ENCODE data around the gene ITFG2.

ITFG2 gene

DNA sequence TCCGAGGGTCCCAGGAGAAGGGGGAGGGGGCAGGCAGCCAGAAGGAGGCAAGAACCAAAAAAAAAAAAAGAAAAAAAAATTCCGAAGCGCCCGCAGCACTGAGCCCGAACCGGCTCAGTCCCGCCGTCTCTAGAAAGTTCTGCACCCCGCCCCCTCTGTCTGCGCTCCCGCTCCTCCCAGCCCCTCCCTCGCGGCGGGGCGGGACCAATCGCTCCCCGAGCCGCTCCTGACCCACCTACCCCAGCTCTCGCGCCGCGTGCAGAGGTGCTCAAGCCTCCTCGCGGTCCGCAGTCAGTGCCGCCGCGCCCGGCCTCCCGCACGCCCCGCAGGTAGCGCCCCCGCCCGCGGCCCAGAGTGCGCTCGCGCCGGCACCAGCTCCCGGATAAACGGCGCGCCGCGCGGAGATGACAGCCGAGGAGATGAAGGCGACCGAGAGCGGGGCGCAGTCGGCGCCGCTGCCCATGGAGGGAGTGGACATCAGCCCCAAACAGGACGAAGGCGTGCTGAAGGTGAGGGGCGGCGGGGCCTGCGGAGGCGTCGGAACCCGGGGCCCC, 17.7 kb upstream of the ITFG2 start, which contains the start of gene FKBP4:
FKBP4 (plus strand) TSS at position 235 of the 554 bp plus-strand sequence; CDS start at position 405, 170 bp downstream.
- peak; percentile 97 for DNase-seq (ENCODE audit: insufficient read length, low spot score)
- peak; percentile 92 for FAIRE-seq

DNA sequence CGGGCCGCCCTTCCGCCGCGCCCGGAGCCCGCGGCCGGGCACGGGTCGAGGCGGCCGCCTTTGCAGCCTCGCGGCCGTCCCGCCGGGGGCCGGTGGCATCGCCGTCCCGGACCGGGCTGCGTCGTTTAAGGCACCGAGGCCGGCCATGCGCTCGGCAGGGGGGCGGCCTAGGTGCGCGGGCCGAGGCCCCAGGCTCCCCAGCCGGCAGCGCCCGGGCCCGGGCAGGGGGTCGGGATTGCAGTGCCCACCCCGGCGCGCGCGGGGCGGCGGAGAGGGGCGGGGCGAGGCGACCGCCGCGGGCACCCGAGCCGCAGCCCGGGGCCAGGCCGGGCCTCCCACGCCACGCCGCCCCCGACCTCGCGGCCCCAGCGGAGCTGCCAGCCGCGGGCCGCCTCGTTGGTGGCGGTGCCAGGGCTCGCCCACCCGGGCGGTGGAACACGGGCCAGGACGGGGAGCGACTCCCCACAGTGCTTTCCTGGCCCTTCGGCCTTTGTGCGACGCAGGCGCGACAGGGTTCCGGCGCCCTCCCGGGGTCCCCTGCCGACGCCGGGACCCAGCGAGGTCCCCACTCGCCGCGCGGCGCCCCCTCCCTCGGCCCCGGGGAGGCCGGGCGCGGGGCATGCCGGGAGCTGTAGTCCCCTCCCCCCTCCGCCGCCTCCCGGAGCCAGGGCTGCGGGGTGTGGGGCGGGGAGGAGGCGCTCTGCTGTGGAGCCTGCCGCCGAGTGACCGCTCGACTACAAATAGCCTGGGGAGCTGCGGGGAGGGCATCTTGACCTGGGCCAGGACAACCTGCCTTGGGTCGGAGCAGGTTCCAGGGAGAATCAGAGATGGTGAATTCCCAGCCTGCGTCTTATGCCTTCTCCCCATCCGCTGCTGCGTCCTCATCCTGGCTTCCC, 16.9 kb upstream of the ITFG2 start:
- FAIRE-seq, result peak; percentile 66
- peak; percentile 97 for DNase-seq (ENCODE audit: insufficient read length, low spot score)

DNA sequence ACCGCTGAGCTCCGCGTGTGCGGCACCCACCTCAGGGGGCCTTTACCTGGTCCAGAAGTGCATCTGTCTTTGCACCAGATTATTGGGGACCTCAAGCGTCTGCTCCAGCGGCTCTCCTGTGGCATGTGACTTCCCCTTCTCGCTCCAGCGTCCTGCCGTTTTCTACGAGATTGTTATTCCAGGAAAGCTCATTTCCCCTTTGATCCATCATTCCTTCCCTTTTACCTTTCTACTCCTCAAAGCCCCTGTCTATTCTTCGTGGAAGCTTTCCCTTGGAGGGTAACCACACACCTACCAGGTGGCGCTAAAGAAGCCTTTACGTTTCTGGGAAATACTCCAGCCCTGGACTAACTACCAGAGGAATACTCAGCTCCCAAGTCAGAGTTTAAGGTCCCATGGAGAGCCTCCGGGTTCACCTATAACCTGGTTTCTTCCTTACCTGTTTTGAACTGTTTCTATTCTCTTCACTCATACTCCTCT, 16.2 kb upstream of the ITFG2 start:
- FAIRE-seq, result no peak
- DNase-seq (ENCODE audit: insufficient read length, low spot score), result no peak

DNA sequence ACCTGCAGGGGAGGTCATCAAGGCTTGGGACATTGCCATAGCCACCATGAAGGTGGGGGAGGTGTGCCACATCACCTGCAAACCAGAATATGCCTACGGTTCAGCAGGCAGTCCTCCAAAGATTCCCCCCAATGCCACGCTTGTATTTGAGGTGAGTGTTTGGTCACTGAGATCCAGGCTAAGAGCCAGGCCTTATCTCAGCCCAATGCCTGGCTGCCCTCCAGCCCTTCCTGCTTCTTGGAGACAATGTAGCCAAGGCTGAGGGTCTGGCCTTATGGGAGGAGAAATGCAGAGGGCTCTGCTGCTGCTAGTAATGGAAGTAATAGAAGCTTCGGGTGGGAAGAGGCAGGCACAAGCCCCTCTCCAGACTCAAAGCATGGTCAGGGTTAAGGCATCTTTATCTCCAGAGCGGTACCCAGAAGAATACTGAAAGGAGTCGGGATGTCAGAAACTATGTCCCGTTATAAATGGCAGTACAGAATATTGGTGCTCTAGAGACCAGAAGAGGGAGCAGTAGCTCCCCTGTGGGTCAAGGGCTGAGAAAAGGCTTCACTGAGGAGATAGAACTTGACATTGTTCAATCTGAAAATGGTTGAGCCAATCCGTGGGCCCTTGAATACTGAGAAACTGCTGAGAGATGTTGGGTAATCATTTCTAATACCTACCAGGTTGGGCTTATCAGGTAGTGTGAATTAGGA, 14.6 kb upstream of the ITFG2 start:
- no peak for FAIRE-seq

DNA sequence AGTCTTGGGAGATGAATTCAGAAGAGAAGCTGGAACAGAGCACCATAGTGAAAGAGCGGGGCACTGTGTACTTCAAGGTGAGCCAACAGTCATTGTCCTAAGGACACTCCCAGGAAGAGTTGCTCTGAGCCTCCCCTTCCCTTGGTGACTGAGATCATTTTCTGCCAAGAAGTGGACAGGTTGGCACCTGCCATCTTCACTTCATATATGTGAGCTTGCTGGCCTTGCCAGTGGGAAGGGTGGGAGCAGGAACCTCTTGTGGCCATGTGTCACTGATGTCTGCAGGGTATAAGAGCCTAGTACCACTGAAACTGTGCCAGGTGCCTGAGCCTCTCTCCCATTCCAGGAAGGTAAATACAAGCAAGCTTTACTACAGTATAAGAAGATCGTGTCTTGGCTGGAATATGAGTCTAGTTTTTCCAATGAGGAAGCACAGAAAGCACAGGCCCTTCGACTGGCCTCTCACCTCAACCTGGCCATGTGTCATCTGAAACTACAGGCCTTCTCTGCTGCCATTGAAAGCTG, 12.4 kb upstream of the ITFG2 start:
- FAIRE-seq (no peak), DNase-seq (ENCODE audit: insufficient read length, low spot score) (no peak)

More for the DNA sequence above, 14.6 kb upstream of the ITFG2 start:
- no peak for DNase-seq (ENCODE audit: insufficient read length, low spot score)

DNA sequence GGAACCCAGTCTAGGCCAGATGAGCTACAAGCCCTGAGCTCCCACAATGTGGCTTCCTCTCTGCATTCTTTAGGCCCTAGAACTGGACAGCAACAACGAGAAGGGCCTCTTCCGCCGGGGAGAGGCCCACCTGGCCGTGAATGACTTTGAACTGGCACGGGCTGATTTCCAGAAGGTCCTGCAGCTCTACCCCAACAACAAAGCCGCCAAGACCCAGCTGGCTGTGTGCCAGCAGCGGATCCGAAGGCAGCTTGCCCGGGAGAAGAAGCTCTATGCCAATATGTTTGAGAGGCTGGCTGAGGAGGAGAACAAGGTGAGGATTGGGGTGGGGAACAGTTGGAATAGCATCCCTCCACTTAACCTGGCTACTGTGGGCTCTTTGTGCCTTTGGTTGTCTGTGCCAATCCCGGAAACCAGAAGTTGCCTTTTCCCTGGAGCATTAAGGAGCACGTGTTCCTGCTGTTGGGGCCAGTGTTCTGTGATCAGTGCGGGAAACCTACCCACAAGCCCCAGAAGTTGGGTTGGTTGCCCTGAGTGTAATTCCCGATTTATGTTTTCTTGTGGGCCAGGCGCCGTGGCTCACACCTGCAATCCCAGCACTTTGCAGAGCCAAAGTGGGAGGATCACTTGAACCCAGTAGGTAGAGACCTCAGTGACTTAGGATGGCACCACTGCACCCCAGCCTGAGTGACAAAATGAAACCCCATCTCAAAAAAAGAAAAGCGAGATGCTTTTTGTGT, 11.3 kb upstream of the ITFG2 start:
- no peak for DNase-seq (ENCODE audit: insufficient read length, low spot score)
- FAIRE-seq, result no peak

DNA sequence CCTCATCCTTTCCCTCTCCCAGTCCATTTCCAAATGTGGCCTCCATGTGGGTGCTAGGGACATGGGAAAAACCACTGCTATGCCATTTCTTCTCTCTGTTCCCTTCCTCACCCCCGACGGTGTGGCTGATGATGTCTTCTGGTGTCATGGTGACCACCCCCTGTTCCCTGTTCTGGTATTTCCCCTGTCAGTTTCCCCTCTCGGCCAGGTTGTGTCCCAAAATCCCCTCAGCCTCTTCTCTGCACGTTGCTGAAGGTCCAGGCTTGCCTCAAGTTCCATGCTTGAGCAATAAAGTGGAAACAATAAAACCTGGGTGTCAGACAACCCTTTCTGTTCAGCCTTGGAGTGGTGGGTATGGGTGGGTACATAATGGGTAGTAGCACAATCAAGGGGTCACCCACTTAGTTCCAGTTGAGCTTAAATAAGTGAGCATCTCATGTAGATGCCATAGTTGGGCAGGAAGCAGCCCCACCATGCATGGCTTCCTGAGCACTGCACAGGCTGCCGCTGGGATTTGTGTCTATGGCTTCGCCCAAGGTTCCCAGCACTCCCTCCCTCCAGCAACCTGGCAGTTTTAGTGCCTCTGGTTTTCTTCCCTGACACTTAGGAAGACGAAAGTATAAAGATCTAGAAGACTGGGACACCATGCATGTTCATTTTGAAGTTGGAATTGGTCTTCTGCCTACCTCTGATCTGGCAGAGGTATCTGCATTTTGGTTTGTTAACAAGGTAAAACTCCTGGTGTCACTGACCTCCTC, 8.7 kb upstream of the ITFG2 start:
- FAIRE-seq, result no peak
- no peak for DNase-seq (ENCODE audit: insufficient read length, low spot score)

DNA sequence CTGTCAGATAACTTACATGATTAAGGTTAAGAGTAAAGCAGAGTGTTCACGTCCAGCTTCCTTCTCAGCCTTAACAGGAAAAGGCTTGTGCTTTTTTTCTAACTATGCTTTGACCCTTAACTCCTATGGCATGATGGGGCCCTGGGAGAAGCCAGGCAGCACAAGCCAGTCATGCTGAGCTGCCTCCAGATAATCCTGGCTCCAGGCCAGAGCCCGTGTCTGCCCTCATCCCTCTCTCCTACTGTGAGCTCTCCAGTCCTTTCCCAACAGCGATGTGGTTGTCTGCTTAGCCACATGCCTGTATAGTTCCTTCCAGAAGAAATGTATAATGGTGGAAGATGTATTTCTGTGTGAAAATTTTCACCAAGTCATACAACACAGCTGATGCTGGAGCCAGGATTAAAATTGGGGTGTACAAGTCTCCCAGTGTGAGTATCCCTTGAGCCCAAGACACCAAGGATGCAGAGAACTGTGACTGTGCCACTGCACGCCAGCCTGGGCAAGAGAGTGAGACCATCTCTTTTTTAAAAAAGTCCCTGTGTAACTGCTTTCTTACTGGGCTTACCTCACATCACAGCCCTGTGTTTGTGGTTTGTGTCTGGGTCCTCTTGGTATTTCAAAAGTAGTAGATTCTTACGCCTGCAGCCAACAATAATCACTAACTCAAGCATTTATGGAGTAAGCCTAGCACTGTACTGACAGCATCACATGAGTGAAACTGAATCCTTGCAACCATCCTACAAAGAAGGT, 7.9 kb upstream of the ITFG2 start:
- no peak for FAIRE-seq
- no peak for DNase-seq (ENCODE audit: insufficient read length, low spot score)

DNA sequence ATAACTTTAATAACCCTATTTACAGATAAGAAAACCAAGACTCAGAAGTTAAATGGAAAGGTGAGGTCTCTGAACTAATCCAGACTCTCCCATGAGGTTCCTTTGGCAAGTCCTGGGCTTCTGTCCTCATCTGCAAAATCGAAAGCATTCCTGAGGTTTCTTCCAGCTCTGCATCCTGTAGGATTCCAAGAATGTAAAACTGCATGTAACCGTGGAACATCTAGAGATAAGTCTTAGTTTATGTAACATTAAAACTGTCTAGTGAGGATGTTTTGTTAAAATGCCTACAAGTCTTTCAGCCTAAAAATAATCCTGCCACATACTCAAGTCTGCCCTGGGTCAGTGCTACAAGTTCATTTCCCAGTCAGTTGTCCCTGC, 7.3 kb upstream of the ITFG2 start:
- FAIRE-seq (no peak), DNase-seq (ENCODE audit: insufficient read length, low spot score) (no peak)

DNA sequence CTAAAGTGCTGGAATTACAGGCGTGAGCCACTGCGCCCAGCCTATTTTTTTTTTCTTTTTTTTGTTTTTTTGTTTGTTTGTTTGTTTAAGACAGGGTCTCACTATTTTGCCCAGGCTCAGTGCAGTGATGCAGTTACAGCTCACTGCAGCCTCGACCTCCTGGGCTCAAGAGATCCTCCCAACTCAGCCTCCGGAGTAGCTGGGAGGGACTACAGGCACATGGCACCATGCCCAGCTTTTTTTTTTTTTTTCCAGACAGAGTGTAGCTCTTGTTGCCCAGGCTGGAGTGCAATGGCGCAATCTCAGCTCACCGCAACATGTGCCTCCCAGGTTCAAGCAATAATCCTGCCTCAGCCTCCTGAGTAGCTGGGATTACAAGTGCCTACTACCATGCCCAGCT, 5.8 kb upstream of the ITFG2 start:
- FAIRE-seq (no peak), DNase-seq (ENCODE audit: insufficient read length, low spot score) (no peak)

DNA sequence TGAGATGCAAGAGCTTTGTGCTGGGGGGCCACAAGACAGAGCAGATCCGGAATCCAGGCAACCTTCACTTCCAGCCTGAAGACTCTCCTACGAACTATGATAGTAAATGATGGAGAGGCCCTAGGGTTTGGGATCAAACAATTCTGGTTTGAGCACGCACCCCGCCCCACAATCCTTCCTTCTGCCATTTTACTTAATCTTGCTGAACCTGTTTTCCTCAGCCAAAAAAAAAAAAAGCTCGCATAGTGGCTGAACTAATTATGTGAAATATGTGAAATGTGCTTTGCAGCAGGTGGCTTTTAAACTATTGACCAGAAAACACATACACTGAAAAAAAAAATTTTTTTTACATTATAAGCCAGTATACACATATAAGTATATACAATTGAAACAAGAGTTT, 667 bp upstream of the ITFG2 start:
- DNase-seq (ENCODE audit: insufficient read length, low spot score) (no peak), FAIRE-seq (no peak)

DNA sequence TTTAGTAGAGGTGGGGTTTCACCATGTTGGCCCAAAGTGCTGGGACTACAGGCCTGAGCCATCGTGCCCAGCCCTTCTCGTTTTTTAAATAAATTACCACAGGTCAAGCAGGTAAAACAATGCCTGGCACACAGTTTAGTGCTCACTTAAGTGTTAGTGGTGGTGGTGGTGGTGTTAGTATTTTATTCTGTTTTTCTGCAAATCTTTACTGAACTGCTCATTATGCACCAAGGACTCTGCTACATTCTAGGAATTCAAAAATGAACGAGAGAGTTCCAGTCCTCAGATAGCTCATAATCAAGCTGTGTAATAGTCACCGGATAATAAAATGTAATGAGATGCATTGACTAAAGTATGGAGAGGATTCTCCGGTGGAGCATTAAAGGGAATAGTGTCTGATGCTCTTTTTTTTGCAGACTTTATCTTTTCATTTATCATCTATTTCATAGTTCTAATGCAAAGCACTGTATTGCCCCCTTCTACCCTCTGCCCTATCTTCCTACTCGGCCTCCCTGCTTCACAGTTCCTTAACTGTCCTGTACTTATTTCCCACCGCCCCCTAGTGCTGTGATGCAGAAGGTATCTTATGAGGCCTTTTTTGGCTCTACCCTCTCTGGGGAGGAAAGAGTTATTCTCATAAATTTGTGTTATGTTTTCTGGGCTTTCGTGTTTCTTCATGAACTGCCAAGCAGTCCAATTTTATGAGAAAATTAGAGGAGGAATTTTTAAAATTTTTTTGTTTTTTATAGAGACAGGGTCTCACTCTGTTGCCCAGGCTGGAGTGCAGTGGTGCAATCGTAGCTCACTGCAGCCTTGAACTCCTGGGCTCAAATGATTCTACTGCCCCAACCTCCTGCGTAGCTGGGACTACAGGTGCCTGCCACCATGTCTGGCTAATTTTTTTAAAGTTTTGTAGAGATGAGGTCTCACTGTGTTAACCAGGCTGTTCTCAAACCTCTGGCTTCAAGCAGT, 1.0 kb downstream of the ITFG2 start:
- DNase-seq (ENCODE audit: insufficient read length, low spot score) (peak; percentile 60), FAIRE-seq (peak; percentile 86)

DNA sequence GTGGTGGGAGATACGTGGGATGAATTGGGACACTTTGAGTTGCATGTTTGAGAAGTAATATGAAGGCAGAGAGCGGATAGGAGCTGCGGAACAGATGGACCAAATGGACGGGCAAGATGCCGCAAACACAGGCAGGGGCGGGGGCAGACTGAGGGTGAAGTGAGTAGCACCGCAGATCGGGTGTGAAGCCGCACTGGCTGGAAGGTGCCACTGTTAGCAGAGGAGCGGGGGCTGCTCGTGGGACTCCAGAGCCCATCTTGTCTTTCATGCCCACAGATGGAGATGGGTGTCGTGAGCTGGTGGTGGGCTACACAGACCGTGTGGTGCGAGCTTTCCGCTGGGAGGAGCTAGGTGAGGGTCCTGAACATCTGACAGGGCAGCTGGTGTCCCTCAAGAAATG, 7.3 kb downstream of the ITFG2 start:
- FAIRE-seq (no peak), DNase-seq (ENCODE audit: insufficient read length, low spot score) (no peak)

DNA sequence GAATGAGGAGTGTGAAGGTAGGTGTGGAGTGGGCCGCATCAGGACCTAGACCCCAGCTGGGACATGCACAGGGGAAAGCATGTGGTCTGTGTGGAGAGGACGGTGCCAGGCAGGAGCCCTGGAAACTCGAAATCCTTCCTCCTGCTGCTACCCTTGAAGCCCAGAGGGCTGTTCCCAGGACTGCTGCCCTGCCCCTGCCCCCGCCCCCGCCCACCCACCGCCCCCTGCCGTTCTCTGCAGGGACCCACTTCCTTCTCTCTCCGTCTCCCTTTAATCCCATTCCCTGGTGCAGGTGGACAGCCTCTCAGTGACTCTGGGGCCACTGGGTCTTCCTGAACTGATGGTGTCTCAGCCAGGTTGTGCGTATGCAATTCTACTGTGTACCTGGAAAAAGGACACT, 8.0 kb downstream of the ITFG2 start:
- no peak for FAIRE-seq
- no peak for DNase-seq (ENCODE audit: insufficient read length, low spot score)

DNA sequence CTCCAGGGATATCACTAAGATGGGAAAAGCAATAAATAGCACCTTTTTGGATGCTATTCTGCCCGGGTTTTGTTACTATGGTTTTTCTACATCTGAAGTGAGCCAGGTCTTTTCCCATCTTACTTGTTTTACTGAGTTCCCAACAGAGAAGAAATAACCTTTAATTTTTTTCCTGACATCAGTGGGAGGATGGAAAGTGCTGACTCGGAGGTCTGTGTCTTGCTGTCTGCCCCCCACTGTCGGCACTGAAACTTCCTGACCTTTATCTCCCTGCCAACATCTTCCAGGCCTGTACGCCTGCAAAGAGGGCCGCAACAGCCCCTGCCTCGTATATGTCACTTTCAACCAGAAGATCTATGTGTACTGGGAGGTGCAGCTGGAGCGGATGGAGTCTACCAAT, 11.0 kb downstream of the ITFG2 start:
- FAIRE-seq (no peak), DNase-seq (ENCODE audit: insufficient read length, low spot score) (no peak)

DNA sequence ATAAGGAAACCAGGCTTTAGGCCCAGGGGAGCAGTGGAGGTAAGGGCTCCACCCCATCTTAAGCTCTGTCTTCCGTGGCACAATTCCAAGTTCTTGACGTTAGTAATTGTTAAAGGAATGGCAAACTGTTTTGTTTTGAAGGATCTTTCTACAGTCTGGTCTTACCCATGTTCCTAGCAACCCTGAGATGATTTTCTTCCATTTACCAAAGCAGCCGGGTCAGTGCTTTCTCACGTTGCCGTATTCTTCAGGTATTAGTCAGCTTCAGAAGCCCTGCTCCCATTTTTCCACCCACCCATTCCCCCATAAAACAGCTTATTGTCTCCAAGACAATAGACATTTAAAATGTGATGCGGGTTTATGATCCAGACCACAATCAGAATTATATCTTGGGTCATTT, 12.1 kb downstream of the ITFG2 start:
- DNase-seq (ENCODE audit: insufficient read length, low spot score) (no peak), FAIRE-seq (no peak)

DNA sequence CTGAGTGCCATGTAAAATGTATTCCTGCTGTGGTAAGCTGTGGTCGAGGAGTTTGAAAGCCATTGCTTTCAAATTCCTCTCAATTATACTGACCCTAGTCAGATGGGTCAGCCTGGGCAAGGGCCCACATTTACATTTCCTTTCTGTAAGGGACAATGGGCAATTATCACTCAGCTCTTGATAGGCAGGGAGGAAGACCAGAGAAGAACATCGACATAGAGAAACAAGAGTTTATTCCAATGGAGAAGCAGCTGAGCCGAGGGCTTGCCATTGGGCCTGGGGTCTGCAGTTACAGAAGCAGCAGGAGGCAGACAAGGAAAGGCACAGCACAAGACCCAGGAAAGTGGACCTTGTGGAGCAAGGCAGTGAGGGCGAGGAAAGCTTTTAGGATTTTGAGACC, 12.7 kb downstream of the ITFG2 start:
- DNase-seq (ENCODE audit: insufficient read length, low spot score), result no peak
- no peak for FAIRE-seq

DNA sequence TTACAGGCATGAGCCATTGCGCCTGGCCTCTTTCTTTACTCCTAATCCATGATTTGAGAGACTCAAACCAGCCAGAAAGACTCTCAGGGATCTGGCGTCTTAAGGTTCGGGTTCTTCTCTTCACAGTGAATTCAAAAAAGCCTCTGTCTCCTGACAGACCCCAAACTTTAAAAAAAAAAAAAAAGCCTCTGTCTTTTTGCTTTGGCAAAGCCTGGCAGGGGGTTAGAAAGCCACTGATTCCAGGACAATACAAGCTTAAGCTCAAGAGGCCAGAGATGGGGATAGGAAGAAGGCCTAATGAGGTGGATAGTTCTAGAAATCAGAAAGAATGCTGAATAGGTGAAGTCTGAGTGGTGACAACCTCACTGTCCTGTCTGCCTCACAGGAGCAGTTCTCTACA, 13.6 kb downstream of the ITFG2 start:
- DNase-seq (ENCODE audit: insufficient read length, low spot score), result no peak
- FAIRE-seq, result no peak

Measured in GM19239 (cell line).